NCI-H446 (cell line): ENCODE results near the gene PTK7.
"Not testable (repeated sequence)": the region's sequence is repeated elsewhere in the genome, so short reads cannot be mapped to it uniquely, and the experiment has no call there.

Experiments
- DNase-seq, 2 experiments: peaks; one replicate each; lab custom pipeline; 2025; lab: John Stamatoyannopoulos, UW

PTK7 gene

DNA sequence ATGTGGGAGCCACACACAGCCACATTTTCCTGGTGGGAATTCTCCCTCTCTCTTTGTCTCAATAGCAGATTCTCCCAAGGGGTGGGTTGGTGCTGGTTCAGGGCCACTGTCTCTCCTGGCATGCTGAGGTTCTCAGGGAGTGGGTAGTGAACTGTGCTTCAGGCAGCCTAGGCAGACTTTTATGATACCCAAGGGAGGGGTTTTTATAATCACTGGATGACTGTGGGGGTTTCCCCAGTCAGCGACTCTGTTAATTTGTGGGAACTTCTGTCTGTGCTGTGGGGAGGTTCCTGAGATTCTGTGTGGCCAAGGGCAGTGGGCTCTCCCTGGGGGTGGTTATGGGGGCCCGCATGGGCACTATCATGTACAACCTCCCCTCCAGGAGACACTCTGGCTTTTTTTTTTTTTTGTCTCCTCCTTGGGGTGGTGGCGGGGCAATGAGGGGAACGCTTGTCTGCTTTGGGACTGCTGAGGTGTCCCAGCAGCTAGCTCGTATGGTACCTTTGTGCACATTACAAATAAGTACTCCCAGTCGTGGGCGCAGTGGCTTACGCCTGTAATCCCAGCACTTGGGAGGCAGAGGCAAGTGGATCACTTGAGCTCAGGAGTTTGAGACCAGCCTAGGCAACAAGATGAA lies 10.0 kb downstream of the PTK7 start:
- DNase-seq = no peak

DNA sequence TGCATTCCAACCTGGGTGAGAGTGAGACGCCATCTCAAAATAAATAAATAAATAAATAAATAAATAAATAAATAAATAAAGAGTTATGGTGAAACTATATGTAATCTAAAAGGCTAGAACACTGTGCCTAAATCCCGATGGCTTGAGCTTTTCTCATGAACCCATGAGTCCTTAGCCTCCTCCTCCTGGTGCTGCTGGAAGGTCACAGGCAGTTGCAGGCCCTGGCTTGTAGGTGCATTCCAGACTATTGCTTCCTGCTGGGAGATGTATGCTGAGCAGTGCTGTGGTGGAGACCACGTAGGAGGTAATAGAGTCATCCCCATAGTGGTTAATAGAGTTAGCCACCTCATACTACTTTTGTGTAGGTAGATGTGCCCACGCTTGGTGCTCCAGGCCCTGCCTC lies 12.5 kb downstream of the PTK7 start:
- DNase-seq = no peak

DNA sequence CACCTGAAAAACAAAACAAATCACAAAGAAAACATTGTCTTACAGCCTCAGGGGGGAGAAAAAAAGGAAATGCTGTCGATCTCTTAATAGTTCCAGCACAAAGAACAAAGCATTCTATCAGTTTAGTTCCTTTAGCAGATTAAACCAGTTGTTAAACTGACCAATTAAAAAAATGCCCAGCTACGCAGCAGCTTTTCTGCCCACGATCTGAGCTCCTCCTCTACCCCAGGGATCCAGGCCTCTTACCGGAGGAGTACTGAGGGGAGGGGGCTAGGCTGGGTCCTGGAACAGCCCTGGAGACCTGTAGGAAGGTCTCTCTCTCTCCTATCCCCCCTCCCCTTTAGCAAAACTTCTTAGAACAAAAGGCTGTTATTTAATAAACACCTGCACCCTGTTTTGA lies 13.4 kb downstream of the PTK7 start:
- DNase-seq = no peak

DNA sequence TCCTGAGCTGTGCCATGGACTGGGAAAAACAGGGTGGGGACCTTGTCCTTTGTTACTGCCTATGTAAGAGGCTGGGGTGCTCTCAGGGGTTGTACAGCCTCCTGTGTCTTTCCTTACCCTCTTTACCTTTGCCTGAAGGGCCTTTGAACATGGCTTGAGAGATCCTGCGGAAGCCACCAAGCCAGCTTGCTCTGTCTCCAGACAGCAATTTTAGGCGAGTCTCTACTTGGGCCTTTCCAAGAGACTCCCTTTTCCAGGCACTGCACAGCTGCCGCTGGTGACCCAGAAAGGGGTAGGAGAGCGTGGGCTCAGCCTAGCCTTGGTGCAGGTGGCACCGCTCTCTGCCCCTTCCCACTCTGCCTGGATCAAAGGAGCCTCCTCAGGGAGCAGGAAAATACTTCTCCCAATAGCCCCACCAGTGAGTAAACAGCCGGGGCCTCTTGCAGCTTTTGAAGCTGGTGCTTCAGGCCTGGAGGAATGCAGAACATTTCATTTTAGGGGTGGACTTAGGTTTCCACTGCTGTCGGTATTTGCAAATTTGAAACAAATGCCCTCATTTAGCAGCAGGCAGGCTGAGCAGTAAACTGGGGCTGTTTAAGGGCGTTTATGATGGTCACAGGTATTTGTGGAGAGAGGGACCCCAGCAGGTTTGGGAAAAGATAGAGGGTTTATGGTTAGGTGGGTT lies 13.9 kb downstream of the PTK7 start:
- DNase-seq = no peak

DNA sequence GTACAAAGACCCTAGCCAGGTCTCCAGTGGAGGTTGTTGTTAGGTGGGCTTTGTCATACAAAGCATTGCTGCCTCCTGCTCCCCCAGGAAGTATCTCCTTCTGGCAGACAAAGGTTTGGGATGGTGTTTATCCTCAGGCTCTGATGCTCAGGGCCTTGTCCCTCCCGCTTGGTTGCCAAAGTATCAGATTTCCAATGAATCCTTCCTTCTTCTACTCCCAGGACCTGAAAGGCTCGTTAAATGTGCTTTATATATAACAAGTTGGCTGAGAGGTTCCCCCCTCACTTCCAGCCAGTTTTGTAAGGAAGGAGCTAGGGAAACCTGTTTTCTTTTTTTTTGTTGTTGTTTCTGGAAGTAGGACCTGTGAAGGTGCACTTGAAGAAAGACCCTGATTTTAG lies 14.4 kb downstream of the PTK7 start:
- peak in 1 of 2 experiments; percentile 18 for DNase-seq

DNA sequence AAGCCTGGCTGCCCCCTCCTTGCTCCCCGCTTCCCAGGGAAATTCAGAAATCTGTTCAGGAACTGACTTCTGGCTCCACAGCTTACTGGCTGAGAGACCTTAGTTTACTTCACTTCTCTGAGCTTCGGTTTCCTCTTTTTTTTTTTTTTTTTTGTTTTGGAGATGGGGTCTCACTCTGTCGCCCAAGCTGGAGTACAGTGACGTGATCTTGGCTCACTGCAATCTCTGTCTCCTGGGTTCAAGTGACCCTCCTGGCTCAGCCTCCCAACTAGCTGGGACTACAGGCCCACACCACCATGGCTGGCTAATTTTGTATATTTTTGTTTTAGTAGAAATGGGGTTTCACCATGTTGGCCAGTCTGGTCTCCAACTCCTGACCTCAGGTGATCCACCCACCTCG lies 14.9 kb downstream of the PTK7 start:
- no peak for DNase-seq

DNA sequence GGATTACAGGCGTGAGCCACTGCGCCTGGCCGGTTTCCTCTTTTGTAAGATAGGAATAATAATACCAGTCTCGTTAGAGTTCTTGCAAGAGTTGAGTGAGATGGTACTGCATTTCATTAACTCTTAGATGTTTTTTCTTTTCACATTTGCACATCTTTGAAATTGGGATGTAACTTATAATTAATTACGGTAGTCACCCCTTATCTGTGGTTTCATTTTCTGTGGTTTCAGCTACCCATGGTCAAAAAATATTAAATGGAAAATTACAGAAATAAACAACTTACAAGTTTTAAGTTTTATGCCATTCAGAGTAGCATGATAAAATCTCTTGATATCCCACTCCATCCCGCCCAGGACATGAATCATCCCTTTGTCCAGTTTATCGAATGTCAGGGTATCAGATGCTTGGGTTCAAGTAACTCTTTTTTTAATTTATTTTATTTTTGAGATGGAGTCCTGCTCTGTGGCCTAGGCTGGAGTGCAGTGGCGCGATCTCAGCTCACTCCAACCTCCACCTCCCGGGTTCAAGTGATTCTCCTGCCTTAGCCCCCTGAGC lies 15.4 kb downstream of the PTK7 start:
- DNase-seq = no peak

DNA sequence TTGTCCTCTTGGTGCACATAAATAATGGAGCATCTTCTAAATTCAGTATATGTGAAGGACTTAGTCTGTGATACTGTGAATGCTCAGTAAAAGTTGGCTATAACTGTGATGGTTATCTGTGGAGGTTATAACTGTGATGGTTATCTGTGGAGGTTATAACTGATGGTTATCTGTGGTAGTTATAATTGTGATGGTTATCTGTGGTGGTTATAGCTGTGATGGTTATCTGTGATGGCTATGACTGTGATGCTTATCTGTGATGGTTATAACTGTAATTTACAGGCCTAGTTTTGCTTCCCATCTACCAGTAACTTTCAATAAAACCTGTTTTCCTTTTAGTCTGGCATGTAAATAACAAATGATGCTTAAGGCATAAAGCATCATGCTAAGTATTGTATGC lies 16.5 kb downstream of the PTK7 start:
- no peak for DNase-seq

DNA sequence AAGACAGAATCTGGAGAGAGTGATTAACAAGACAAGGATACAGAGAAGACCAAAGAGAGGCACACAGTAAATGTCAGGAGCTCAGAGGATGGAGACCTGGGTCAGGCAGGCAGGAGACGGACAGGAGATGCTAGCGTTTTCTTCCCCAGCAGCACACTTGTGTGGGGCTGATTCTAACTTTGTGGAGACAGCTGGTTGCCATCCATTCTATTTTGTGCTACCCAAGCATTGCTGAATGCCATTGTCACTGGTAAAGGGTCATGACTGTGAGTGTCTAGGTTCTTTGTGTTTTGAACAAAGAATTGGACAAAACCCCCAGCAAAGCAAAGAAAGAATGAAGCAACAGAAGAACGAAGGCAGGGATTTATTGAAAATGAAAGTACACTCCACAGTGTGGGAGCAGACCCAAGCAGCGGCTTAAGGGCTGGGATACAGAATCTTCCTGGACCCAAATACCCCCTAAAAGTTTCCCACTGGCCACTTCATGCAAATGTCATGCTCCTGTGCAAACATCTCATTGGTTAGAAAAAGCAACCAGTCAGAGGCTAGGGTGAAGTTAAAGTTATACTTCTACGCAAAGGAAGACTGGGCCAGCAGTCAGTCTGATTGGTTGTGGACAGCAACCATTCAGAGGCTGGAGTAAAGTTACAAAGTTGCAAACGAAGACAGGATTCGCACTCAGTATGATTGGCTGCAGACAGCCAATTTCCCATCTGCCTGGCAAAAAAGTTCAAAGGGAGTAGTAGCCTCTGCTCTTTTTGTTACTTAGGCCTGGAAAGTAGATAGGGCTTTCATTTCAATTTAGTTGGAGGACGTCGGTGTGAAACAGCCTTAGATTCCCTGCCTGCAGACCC lies 17.5 kb downstream of the PTK7 start:
- no peak for DNase-seq

DNA sequence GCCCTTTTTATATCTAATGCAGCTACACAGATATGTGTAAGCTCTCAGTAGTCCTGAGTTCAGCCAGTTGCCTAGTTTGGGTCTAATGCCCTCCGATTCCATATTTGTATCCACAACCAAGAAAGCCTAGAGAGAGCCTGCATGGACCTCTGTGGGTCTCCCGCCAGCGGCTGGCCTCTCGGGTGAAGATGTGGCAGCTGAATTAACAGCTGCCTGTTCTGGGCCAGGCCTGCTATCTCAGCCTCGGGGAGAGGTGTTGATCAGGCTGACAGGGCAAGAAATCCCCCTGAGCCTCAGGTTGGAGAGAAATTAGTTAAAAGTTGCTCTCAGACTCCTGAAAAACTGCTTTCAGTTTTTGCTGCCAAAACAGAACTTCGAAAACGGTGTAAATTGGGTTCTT lies 19.8 kb downstream of the PTK7 start:
- DNase-seq = no peak

DNA sequence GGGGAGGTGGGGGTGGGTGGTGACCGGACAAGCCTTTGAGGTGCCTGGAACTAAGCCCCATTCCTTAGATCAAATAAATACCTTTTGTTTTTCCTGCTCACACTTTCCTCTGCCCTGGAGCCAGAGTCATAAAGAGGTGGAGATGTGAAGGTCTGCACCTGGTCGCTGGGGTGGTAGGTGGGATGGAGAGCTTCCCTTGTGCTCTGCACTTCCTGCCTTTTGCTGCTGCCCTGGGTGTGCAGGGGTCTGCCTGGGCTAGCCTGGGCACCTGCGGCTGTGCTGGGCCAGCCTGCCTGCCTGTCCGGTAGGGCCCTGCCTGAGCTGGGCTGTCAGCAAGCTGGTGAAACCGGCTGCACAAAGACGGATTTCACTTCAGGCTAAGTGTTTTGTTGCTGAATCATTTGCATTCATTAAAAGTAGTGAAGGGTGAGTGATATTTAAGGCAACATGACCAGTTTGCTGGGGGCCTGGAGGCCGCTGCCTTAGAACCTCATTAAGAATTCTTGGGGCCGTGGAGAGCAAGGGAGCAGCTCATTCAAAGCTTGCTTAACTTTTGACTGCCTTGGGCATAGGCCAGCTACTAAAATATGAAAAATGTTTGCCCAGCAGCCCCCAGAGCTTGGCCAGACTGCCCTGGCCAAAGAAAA lies 20.5 kb downstream of the PTK7 start:
- peak in 1 of 2 experiments; percentile 52 for DNase-seq

DNA sequence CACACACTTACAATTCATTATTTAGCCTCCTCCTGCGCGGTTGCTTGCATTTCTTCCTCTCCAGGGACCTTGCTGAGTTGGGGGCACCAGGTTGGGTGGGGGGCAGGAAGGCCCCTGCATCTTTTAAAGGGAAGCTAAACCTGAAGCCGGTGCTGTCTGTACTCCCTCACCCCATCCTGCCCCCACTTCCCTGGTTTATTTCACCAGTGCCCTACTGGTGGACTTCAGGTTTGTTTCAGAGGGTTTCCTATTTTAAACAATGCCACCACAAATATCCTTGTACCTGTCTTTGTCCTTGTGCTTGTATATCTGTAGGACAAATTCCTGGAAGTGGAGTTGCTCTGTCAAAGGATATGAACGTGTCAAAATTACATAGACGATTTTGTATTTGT lies 21.0 kb downstream of the PTK7 start:
- DNase-seq = no peak

DNA sequence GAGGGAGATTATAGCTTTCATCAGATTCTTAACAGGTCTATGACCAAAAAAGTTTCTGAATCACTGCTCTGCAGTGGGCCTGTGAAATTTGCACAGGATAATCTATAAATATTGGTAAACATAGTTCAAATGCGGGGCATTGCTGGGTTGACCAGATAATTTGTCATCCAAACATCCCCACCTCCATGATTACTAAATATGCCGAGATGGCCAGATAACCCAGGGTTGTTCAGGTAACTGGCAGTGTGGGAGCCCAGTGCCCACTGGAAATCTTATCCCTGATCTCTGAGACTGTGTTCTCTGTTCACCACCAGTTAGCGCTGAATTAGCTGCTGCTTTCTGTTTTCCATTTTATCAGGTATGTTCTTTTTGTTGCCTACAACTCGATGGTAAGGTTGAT lies 21.4 kb downstream of the PTK7 start:
- no peak for DNase-seq

DNA sequence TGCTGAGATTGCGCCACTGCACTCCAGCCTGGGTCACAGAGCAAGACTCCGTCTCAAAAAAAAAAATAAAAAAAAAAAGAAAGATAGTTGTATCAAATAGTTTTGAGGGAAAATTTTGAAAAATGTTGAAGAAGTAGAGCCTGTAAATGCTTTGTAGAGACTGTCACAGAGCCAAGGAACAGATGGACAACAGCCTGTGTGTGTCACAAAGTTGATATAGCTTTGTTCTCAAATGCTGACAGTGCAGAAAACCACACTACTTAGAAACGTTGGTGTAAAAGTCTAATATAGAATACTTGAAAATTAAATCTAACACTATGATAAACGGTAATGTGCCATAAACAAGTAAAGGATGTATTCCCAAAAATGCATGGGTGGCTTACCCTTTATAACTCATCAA lies 25.4 kb downstream of the PTK7 start:
- peak in 1 of 2 experiments; percentile 55 for DNase-seq

DNA sequence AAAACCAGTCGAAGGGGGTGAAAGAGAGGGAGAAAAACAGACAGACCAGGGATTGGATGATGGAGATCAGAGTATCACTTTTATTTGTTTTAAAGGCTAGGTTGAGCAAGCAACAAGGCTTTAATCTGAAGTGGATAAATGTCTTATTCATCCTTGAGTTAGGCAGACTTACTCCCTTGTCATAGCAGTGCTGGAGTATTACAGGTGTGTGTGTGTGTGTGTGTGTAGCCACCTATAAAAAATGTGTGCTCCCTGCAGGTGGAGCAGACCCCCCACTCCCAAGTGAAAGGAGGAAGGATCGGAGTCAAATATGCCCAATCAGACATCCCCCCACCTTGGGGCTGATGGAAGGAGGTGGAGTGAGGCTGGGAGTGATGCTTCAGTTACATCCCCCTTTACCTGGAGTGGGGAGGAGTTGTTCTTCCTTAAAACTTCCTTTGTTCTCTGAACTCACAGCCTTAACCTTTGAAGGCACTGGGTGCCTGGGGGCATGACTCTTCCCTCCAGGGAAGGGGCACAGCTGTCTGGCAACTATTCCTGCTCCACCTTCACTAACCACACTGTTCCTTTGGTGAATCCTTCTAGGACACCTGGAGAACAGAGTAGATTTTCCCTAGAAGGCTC lies 27.3 kb downstream of the PTK7 start:
- DNase-seq = no peak

DNA sequence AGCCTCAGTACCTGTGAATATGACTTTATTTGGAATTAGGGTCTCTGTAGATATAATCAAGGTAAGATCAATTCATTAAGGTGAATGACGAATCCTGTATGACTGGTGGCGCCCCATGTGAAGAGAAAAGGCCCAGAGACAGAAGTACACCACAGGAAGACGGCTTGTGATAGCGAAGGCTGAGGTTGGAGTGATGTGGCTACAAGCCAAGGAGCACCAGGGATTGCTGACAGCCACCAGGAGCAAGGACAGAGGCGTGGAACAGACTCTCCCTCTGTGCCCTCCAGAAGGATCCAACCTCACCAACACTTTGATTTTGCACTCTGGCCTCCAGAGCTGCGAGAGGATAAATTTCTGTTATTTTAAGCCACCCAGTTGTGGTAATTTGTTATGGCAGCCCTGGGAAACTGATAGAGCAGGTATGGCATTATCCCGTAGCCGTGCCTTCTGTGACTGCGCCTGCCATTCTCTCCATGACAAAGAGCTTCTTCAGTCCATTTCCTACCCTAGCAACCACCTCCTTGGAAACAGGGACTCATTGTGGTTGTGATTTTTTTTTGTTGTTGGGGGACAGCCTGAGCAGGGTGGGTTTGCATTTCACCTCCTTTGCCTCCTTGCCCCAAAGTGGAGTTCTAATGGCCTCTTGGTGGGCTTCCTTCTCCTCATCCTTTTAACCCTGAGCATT lies 29.6 kb downstream of the PTK7 start:
- DNase-seq = no peak

DNA sequence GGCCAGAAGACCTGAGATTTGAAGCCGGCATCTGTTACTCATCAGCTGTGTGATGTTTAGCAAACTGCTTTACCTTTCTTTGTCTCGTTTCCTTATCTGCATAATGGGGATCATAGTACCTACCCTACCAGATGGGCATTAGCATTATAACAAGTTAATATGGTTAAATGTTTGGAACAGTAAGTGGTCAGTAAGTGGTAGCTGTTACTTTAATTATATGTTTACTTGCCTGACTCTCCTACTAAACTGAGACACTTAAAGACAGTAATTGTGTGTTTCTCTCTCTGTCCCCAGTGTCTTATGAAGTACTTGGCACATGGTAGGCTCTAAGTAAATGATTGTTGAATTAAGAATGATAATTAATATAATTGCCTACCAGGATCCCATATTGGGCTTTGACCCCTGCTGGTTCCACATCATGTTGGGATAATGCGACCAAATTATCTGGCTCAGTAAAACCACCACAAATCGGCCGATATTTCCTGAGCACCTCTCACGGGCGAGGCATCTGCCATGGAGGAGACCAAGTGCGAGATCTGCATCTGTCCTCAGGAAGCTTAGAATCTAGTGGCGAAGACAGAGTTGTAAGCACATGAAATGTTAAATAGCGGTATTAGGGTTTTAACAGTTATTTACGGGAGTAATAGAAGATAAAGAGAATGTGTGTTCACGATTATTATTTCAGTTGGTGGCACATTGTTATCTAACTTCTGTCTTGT lies 31.4 kb downstream of the PTK7 start:
- DNase-seq = no peak

DNA sequence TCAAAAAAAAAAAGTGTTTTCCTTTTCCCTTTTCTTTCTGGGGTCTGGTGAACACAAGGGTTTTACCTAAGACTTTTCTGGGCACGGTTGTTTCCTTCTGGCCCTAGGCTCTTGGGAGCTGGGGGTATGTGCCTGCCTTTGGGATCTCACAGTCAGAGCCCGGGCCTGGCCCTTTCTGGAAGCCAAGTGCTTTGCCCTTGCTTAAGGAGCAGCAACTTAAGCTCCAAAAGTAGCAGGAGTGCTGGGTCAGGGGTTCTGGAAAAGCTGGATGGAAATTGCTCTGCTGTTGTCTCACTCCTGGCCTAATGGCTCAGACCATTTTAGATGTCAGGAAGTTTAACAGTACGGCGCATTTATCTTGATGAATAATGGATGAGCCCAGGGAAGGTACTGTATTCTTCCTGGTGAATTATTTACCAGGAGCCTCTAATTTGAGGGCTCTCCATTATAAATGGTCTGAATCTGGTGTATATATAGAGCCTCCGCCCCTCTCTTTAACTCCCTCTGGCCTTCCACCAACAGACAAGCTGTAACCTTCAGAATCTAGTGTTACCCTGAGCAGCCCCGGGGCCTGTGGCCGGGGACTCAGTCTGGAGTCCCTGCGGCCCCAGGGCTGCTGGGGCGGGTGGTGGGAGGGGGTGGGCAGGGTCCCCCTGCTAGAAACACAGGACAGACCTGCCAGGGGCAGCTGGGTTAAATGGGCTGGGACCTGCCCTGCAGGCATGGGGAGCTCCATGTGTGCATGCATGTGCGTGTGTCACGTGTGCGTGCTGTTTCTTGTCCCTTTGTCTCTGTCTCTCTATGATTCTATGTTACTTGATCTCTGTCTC lies 37.5 kb downstream of the PTK7 start:
- no peak for DNase-seq

DNA sequence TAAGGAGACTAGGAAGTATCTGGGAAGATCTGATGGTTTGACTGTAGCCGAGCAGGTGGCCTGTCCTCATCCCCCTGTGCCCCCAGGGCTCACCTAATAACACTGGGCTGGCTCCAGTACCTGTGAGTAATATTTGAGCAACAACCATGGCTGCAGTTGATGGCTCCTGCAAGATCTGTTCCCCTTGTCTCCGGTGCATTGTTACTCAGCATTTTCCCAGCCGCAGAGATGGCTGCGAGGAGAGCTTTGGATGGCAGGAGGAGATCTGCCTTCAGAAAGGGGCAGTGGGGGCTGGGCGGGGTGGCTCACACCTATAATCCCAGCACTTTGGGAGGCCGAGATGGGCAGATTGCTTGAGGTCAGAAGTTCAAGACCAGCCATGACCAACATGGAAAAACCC lies 39.3 kb downstream of the PTK7 start:
- DNase-seq = no peak

DNA sequence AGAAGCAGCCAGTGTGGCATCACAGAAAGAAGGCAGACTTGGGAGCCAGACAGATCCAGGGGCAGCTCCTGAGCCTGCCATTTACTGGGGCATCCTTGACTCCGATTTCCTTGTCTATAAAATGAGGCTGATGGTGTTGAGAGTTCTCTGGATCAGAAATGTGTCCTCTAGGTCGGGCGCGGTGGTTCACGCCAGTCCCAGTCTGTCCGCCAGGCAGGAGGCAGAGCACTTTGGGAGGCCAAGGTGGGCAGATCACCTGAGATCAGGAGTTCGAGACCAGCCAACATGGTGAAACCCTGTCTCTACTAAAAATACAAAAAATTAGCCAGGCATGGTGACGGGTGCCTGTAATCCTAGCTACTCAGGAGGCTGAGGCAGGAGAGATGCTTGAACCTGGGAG lies 41.4 kb downstream of the PTK7 start:
- DNase-seq = not testable (repeated sequence)
